SW480 (cell line): ENCODE data around the gene AGPAT3.
A peak's percentile ranks its signal among the peaks of the same experiment; 100 is the strongest.

Source experiments
- DNase-seq: peaks from one replicate; pipeline ENCODE4 v3.0.0-alpha.2; 2016; ENCODE audit warnings: low spot score

AGPAT3 gene

DNA sequence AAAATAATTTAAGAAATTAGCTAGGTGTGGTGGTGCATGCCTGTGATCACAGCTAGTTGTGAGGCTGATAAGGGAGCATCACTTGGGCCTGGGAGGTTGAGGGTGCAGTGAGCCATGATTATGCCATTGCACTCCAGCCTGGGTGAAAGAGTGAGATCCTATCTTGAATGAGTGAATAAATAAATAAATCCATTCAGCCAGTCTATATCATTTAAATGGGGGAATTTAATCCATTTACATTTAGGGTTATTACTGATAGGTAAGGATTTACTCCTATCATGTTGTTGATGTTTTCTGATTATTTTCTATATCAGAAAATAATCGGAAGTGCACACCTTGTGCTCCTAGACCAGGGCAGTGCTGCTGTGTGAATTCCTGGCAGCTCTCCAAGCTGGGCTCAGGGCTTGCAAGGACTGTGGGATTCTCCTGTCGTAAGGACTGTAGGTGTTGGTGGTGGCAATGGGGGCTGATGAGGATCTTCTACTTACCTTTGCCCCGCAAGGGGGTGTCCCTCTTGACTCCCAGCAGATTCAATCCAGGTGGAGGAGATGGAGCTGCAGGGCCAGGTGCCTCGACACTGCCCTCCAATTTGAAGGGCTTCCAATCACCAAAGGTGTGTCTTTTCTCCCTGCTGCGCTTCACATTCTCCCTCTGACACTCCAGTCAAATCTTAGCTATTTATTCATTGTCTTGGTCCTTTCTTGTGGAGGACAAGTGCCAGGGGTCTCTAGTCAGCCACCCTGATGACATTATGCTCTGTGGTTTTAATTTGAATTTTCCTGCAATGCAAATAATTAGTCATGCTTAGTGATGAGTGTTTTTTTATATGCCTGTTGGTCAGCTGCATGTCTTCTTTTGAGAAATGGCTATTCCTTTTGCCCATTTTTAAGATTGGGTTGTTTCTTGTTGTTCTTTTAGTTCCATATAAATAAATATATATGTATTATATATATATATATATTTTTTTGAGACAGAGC is 133.0 kb downstream of the AGPAT3 start:
- no peak for DNase-seq

DNA sequence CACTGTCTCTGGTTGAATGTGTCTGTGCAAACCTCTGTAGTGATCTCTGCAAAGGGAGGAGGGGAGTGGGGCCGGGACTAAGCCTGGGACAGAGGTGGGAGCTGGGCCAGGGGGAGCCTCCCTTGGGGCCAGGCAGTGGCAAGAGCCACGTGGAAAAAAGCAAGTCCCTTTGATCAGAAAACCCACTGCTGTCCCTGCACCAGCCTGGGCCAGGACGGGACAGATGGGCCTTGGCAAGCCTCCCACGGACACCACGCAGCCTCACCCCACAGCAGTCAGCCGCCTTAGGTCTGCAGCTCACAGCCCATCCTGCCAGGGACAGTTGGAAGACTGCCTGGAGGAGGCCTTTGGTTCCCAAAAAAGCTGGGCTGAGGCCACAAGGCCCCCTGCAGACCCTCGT is 135.3 kb downstream of the AGPAT3 start:
- no peak for DNase-seq

DNA sequence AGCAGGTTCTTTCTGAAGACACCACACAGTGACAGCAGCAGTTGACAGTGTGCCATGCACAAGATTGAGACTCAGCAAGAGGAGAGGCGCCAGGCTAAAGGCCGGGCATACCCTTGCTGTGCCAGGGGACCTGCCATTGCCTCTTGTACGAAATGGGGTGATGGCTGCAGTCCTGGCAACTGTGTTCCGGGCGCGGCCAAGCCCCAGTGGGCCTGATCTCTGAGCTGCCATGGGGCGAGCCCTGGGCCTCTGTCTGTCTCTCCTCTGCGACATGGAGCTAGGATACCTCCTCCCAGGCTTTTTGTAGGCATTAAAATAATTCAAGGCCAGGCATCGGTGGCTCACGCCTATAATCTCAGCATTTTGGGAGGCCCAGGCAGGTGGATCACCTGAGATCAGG is 137.5 kb downstream of the AGPAT3 start:
- DNase-seq = no peak

DNA sequence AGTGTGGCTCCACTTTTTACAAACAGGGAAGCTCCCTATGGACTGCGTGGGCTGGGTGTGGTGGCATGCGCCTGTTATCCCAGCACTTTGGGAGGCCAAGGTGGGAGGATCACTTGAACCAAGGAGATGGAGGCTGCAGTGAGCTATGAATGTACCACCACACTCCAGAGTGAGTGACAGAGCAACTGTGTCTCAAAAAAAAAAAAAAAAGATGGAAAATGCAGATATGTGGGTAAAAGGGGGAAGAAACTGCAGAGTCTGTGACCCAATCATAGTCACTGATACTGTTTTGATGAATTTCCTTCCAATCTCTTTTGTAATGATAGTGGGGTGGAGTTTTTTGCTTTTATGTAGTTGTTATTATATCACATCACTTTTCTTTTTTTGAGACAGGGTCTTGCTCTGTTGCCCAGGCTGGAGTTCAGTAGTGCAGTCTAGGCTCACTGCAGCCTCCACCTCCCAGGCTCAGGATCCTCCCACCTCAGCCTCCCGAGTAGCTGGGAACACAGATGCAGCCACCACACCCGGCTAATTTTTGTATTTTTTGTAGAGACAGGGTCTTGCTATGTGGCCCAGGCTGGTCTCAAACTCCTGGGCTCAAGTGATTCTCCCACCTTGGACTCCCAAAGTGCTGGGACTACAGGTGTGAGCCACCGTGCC is 138.4 kb downstream of the AGPAT3 start:
- DNase-seq = no peak

DNA sequence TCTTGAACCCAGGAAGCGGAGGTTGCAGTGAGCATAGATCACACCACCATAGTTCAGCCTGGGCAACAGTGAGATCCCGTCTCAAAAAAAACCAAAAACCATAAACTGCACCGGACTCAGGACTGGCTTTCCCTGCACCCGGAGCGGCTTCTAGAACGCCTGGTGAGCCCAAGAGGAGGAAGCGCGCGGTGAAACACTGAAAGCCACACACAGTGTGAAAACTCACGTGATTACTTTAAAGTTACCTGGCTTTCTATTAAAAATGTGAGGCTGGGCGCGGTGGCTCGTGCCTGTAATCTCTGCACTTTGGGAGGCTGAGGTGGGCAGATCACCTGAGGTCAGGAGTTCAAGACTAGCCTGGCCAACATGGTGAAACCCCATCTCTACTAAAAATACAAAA is 140.0 kb downstream of the AGPAT3 start:
- DNase-seq = no peak

DNA sequence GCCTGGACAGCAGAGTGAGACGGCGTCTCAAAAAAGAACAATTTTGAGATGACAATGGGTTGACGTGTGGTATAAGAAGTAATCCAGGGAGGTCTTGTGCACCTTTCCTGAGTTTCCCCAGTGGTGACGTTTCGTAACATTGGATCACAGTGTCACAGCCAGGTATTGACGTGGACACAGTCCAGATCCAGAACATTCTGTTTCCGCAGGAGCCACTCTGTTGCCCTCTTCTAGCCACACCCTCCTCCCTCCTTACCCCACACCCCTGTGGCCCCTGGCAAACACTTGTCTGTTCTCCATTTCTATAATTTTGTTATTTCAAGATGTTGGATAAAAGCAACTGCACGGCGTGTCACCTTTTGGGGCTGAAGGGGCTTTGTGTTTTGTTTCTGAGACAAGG is 140.6 kb downstream of the AGPAT3 start:
- DNase-seq = no peak

DNA sequence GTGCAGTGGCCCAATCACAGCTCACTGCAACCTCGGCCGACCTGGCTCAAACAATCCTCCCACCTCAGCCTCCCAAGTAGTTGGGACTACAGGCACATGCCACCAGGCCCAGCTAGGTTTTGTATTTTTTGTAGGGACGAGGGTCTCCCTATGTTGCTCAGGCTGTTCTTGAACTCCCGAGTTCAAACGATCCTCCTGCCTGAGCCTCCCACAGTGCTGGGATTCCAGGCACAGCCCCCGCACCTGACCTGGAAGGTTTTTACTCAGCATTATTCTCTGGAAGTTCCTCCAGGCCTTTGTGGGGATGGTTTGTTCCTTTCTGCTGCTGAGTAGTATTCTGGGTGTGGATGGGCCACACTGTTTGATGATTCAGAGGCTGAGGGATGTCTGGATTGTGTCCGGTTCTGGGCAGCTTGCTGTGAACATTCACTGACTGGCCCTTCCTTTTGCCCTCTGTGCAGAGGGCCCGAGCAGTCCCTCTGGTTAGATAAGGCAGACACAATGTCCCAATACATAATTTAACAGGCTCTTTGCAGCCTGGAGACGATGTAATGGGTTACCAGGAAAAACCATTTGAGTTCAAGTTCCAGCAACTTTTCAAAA is 141.1 kb downstream of the AGPAT3 start:
- DNase-seq = no peak

DNA sequence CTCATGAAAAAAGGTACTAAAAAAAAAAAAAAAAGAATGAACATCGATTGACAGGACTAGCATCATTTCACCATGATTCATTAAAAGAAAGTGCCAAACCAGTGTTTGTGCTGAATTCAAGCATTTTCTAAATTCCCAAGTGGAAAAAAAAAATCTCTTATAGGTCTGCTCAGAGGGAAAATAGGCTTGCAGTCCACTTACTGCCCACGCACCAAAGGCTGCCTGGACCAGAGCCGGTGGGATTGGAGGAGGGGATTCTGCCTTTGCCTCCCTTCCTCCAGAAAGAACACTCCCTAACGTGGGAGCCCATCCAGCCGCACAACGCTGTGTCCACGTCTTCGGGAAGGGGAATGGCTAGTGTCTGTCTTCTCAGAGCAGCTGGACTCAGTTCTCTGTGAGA is 141.6 kb downstream of the AGPAT3 start:
- no peak for DNase-seq

DNA sequence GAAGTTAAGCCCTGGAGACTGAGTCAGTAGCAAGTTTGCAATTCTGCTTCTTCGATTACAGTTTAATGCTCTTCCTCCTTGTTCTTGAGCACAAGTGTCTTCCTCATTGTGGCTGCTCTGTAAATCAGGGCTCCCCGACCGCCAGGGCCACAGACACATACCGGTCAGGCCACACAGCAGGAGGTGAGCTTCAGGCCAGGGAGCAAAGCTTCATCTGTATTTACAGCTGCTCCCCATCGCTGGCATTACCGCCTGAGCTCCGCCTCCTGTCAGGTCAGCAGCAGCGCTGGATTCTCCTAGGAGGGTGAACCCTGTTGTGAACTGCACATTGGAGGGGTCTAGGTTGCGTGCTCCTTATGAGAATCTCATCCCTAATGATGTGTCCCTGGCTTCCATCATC is 145.4 kb downstream of the AGPAT3 start:
- DNase-seq = no peak

DNA sequence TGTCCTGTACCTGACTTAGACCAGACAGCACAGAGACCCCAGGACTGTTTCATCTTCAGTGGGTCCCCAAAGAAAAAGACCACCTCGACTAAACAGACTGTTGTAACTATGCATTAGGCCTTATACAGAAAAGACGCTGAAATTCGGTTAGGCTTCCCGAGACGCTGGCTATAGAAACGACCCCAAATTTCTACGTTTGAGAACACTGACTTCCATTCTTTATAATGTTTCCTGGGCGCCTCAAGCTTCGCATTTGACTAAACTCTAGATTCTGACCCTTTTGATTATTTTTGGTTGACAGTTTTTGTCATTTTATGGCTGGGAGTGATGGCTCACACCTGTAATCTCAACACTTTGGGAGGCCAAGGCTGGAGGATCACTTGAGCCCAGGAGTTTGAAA is 146.1 kb downstream of the AGPAT3 start:
- DNase-seq = no peak

DNA sequence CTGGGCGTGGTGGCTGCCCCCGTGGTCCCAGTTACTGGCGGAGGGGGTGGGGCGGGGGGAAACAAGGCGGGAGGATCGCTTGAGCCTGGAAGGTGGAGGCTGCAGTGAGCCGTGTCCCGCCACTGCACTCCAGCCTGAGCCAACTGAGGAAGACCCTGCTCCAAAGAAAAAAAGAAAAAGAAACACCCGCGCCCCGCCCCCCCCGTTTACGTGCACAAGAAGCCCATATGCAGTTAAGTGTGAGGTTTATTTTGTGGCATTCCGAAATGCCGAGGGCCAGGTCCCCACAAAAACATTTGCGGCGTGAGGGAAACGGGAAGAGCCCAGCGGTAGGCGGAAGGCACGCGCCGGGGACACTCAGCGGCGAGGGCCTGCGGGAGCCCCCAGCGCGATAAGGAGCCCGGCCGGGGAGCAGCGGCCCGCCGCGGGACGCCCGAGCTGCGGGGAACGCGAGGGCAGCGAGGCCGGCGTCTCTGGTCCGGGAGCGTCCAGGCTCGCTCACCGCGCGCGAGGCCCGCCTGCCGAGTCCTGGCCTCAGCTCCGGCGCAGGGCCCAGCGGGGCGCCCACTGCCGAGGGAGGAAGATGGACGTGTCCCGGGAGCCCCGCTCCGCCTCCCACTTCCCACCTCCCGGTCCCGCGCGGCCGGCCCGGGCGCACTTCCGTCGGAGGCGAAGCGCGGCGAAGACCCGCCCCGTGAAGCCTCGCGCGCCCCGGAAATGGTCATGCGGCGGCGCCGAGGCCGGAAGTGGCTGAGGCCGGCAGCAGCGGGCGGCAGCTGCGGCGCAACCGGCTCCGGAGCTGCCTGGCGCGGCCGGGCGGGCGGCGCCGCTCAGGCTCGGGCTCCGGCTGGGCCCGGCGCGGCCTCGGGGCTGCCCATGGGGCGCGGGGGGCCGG is 146.8 kb downstream of the AGPAT3 start, which contains the start of gene TRAPPC10:
Gene TRAPPC10, plus strand, starts transcription at position 731 of the 895 bp plus-strand sequence. CDS start 185 bp downstream, outside the sequence.
- peak; percentile 84 for DNase-seq

DNA sequence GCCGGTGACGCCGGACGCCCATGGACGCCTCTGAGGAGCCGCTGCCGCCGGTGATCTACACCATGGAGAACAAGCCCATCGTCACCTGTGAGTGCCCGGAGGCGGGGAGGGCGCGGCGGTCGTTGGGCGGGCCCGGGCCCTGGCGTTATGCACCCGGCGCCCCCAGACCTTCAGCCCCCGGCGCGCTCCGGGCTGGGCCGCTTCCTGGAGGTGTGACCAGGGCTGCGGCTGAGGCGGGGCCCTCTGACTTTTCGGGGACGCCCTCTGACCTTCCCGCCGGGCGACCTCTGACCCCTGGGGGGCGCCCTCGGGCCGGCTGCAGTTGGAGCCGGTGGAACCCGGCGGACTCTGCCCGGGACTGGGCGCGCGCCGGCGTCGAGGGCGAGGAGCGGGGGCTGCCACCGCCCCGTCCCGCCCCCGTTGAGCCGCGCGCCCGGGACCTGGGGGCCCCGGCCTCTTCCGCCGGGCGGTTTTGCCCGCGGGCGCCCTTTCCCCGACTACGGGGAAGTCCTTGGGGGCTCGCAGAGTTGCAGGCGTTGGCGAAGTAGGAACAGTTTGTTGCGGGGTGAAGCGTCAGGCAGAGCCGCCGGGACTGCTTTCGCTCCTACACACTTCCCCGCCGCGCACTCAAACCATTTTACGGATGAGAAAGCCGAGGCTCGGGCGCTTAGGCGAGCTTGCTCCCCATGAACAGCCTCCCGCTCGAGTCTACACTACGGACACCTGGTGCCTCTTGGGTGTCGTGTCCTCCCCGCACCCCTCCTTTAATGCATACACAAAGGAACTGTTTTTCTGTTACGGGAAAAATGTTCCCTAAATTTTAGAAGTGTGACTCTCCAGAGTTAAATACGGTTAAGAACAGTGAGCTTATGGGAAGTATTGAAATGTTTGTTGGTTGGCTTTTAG is 147.7 kb downstream of the AGPAT3 start:
- peak; percentile 61 for DNase-seq

DNA sequence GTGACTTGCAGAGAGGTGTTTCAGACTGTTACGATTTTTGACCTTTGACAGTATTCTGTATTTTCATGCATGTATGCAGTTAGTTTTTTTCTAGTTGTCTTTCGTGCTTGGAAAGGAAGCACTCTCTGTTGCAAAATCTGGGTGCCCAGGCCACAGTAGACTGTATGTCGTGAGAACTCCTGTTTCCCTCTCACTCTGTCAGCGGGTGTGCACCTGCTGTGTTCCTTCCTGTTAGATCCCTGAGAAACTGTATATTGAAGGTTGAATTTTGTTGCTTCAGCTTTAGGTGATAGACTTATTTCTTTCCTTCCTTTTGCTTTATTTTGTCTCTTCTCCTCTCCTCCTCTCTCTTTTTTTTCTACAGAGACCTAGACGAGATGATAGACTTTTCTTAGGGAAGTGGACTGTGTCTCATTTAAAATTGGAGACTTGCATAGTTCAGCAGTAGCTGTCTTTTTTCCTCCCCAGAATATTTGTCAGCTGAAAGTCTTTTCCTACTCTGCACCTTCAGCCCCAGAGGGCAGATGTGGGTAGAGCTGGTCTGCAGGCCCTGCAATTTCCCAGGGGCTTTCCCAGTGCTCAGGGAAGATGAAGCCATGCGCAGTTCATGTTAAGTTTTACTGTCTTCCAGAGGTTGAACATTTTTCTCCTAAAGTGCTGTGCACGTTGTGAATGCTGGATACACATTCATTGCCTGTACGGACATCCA is 148.5 kb downstream of the AGPAT3 start:
- peak; percentile 26 for DNase-seq

DNA sequence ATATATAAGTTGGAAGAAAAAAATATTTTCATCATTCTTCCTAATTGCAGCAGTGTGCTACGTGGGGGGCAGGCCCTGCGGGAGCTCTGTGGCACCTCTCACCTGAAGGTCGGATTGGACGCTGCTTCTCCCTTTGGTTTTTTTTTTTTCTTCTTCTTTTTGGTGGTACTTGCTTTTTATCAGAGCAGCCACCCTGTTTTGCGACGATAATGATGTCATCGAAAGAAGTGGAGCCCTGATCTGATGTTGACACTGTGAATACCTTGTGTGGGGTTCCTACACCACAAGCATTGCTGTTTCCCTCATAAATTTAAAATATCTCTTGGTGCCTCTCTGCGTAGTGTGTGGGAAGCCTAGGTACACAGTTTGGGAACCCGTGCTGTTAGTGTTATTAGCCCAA is 152.6 kb downstream of the AGPAT3 start:
- DNase-seq = no peak

DNA sequence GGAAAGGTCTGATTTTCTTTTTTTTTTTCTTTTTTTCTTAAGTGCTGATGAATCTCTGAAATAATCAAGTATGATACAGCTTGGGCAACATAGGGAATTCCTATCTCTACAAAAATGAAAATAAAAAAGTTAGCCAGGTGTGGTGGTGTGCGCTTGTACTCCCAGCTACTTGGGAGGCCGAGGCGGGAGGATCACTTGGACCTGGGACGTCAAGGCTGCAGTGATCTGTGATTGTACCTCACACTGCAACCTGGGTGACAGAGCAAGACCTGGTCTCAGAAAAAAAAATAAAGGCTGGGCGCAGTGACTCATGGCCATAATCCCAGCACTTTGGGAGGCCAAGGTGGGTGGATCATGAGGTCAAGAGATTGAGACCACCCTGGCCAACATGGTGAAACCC is 153.1 kb downstream of the AGPAT3 start:
- DNase-seq = no peak

DNA sequence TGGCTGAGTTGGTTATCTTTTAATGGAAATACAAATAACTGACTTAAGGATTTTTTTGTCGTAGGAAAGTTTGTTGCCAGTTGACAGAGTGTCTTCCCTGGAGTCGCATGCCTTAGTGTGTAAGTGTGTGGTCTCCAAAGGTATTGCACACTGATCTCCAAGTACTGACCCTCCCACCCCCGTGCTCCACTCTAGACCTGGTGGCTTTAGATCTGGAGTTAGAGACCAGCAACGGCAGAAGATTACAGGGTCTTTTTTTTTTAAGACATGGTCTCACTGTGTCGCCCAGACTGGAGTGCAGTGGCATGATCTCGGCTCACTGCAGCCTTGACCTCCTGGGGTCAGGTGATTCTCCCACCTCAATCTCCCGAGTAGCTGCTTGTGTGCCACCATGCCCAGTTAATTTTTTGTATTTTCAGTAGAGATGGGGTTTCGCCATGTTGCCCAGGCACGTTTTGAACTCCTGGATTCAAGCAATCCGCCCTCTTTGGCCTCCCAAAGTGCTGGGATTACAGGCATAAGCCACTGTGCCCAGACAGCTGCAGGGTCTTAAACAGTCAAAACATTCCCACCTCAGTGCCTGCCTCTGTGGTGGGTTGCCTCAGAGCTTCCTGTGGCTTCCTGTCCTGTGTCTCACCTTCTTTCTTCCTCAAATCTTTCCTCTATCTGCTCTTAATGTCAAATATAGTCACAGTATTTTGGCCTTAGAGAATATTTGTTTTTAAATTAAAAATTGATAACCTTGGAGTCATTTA is 154.0 kb downstream of the AGPAT3 start:
- no peak for DNase-seq

DNA sequence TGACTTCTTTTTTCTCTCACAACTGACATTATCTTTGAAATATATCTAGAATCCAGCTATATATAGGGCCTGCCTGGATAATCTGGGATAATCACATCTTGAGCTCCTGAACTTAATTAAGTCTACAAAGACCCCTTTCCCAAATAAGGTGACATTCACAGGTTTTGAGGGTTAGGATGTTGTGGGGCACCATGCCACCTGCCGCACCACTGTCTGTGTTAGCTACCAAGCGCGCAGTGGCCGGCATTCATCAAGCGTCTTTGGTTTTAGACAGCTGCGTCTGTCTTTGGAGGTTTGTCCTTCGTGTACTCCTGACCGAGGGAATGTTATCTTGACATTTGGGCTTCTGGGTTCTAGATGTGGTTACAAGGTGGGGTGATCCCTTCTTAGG is 154.5 kb downstream of the AGPAT3 start:
- DNase-seq = no peak

DNA sequence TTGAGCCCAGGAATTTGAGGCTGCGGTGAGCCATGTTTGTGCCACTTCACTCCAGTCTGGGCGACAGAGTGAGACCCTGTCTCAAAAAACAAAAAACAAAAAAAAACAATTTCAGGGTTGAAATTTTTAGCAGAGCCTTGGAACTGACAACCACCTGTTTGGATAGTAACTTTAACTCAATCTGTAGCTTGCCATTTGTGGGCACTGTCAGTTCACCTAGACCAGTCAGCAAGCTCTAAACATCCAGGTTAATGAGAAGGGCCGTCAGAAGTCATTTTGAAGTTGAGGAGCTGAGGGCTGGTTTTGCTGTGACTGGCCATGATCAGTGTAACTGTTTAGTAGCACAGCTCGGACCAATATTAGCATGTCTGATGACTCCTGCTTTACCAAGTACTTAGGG is 155.5 kb downstream of the AGPAT3 start:
- no peak for DNase-seq

DNA sequence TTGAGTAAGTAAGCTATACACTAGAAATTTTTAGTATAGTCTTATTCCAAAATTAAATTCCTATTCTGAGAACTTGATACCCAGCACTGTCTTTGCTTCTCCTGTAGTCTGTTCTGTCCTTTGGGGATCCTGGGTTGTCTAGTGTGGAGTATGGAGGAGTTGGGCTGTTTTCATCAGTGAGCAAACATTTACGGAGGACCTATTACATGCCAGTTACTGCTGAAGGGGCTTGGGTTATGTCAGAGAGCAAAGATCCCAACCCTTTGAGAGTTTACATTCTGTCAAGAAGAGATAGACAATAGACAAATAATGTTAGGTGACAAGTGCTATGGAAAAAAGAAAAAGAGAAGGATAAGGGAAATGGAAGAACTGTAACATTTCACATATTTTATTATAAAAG is 156.0 kb downstream of the AGPAT3 start:
- no peak for DNase-seq
